HEK293T (cell line): ENCODE results near the gene CCND2.

Experiments used
- ARNT ChIP-seq: fragments of 450-650 bp; IDR thresholded peaks from 2 replicates; pipeline ENCODE4 v1.6.1; 2017; ENCODE audit warnings: mild to moderate bottlenecking
- BHLHE40 ChIP-seq: fragments of 450-650 bp; IDR thresholded peaks from 2 replicates; pipeline ENCODE4 v1.6.1; 2016; ENCODE audit warnings: mild to moderate bottlenecking, moderate library complexity, borderline replicate concordance
- FOXM1 ChIP-seq: fragments of 450-650 bp; IDR thresholded peaks from 2 replicates; pipeline ENCODE4 v1.6.1; 2017; ENCODE audit warnings: mild to moderate bottlenecking, borderline replicate concordance
- HDGF ChIP-seq: fragments of 450-650 bp; IDR thresholded peaks from 2 replicates; pipeline ENCODE4 v1.6.1; 2017; ENCODE audit warnings: antibody characterized with exemption, borderline replicate concordance
- NFRKB ChIP-seq: fragments of 450-650 bp; IDR thresholded peaks from 2 replicates; pipeline ENCODE4 v1.6.1; 2016; ENCODE audit warnings: mild to moderate bottlenecking, moderate library complexity
- SUZ12 ChIP-seq: fragments of 450-650 bp; IDR thresholded peaks from 2 replicates; pipeline ENCODE4 v1.6.1; 2016; ENCODE audit warnings: mild to moderate bottlenecking
- ZNF384 ChIP-seq: fragments of 450-650 bp; IDR thresholded peaks from 2 replicates; pipeline ENCODE4 v1.6.1; 2016

DNA sequence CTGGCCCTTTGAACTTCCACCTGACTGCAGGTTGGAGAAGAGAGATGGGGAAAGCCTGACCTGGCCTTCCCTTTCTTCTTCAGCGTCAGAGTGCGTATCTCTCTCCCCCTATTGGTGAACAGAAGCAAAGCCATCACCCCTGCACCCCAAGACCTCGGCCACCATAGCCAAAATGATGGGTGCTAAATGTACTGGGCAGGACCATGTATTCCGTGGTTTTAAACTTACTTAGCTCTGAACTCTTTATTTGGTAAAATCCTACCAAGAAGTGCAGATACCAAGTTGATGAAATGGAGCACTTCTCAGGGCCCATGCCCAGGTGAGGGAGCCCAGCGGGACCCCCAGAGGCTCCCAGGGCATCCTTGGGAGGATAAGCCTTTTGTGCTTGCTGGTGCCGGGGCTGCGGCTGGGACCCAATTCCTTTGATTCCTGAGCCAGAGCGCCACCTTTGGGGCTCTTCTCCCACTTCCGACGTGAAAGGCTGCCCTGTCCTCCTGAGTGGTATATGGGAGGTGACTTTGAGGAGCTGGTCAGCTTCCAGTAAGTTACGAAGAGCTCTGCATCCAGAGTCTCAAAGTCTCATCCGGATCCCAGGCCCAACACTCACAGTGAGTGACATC is 9.4 kb downstream of the CCND2 start:
- TF ChIP-seq BHLHE40 (no peak), SUZ12 (no peak), FOXM1 (no peak), ARNT (no peak), ZNF384 (no peak), NFRKB (no peak), HDGF (no peak)
